ENCODE data around the gene SEPSECS. TPM values are rescaled to one million over a fixed set of nuclear protein-coding genes. Genes with fewer than 3 reads are reported as not detected.

SEPSECS gene
- total RNA-seq, 1 donor from 2014 or later = 8.7 TPM

DNA sequence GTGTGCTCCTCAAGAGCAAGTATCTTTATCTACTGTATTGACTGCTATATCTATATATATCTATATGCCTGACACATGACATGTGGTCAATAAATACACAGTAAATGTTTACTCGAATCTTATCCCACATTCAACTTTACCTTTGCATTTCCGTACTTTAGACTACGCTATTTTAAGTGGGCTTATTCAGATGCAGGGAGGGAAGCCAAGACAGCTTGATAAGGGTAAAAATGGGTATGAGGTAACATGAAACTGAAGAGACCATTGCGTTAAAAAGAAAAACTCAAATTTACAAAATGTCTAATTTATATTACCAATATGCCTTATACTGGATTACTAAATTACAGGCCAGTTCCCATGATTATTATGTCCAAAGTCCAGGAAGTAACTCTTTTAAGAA, 17.8 kb downstream of the SEPSECS start:
- Mint-ChIP-seq H3K27me3 (no peaks in the 10 kb centered on the region), H3K9me3 (no peaks in the 10 kb centered on the region), H3K36me3 (peaks cover 28% of the 10 kb centered on the region), H3K4me1 (ENCODE audit: unreplicated experiment) (no peaks in the 10 kb centered on the region), H3K4me3 (no peak overlapping the region), H3K27ac (no peak overlapping the region)
- DNase-seq (ENCODE audit: extremely low spot score, unreplicated experiment) = no peak
- TF ChIP-seq CTCF (conservative IDR thresholded peaks at IDR 0.05) = no peak

DNA sequence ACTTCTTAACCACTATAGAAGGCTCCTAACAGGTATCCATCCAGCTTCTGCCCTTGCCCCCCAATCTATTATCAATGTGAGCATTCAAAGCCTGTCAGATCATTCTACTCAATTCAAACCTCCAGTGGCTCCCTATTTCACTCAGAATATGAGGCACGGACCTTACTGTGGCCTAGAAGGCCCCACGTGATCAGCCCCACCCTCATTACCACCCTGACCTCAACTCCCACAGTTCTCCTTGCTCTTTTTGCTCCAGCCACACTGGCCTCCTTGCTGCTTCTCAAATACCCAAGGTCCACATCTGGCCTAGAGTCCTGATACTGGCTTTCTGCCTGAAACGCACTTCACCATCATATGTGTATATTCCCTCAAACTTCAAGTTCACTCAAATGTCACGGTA, 18.7 kb downstream of the SEPSECS start:
- Mint-ChIP-seq H3K4me1 (ENCODE audit: unreplicated experiment) (no peaks in the 10 kb centered on the region), H3K36me3 (peaks cover 36% of the 10 kb centered on the region), H3K27me3 (no peaks in the 10 kb centered on the region), H3K9me3 (no peaks in the 10 kb centered on the region), H3K27ac (no peak overlapping the region), H3K4me3 (no peak overlapping the region)
- DNase-seq (ENCODE audit: extremely low spot score, unreplicated experiment) = no peak
- TF ChIP-seq CTCF (conservative IDR thresholded peaks at IDR 0.05) = no peak

GRCh38 chr4:25133132-25133531, 27.1 kb downstream of the SEPSECS start:
- no peak for DNase-seq (ENCODE audit: extremely low spot score, unreplicated experiment)
- no peak for TF ChIP-seq CTCF (conservative IDR thresholded peaks at IDR 0.05)
- no peak overlapping the region for H3K4me3 Mint-ChIP-seq
- no peaks in the 10 kb centered on the region for H3K4me1 Mint-ChIP-seq (ENCODE audit: unreplicated experiment)
- peaks cover 28% of the 10 kb centered on the region for H3K36me3 Mint-ChIP-seq
- peaks cover 6% of the 10 kb centered on the region for H3K9me3 Mint-ChIP-seq
- no peak overlapping the region for H3K27ac Mint-ChIP-seq
- H3K27me3 Mint-ChIP-seq = no peaks in the 10 kb centered on the region

GRCh38 chr4:25131926-25132325, 28.3 kb downstream of the SEPSECS start:
- H3K4me1 Mint-ChIP-seq (ENCODE audit: unreplicated experiment) = no peaks in the 10 kb centered on the region
- H3K27me3 Mint-ChIP-seq = no peaks in the 10 kb centered on the region
- H3K36me3 Mint-ChIP-seq = peaks cover 26% of the 10 kb centered on the region
- DNase-seq (ENCODE audit: extremely low spot score, unreplicated experiment) = no peak
- peaks cover 6% of the 10 kb centered on the region for H3K9me3 Mint-ChIP-seq
- no peak for TF ChIP-seq CTCF (conservative IDR thresholded peaks at IDR 0.05)
- H3K4me3 Mint-ChIP-seq = no peak overlapping the region
- no peak overlapping the region for H3K27ac Mint-ChIP-seq

DNA sequence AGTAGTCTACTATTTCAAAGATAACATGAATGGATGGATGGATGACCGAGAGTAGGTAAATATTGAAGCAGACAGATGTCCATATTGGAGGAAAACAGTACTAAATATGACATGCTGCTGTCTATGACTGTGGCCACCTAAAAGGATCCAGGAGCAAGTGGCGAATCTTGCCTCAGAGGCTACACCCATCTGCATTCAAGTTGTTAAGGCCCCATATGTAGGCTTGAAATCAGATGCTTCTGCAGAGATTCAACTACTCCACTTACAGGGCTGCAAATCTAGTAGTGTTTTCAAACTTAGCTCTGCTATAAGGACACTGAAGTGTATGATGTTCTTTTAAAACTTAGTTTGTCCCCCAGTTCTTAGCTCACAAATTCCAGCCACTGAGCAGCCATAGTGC, 28.9 kb downstream of the SEPSECS start:
- no peak for DNase-seq (ENCODE audit: extremely low spot score, unreplicated experiment)
- Mint-ChIP-seq H3K27me3 (no peaks in the 10 kb centered on the region), H3K4me1 (ENCODE audit: unreplicated experiment) (no peaks in the 10 kb centered on the region), H3K36me3 (peaks cover 21% of the 10 kb centered on the region), H3K27ac (no peak overlapping the region), H3K4me3 (no peak overlapping the region), H3K9me3 (peaks cover 6% of the 10 kb centered on the region)
- TF ChIP-seq CTCF (conservative IDR thresholded peaks at IDR 0.05) = no peak

DNA sequence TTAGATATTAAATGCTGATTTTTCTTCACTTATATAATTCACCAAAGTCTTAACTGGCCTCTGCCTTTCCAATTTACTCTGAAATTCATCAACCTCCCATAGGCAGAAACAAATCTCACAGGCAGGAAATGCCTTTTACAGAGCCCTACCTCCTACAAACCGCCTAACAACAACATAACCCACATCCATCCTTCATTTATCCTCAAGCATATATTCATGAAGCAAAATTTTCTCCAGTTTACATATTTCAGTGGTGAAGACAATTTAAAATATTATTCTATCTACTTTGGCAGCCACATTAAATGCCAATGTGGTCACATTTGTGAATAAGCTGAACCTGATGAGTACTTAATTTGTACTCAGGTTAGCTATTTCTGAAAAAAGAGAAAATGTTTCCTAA, 30.3 kb downstream of the SEPSECS start:
- Mint-ChIP-seq H3K4me1 (ENCODE audit: unreplicated experiment) (no peaks in the 10 kb centered on the region), H3K4me3 (no peak overlapping the region), H3K27ac (no peak overlapping the region), H3K36me3 (peaks cover 15% of the 10 kb centered on the region), H3K9me3 (peaks cover 4% of the 10 kb centered on the region), H3K27me3 (no peaks in the 10 kb centered on the region)
- TF ChIP-seq CTCF (conservative IDR thresholded peaks at IDR 0.05) = no peak
- DNase-seq (ENCODE audit: extremely low spot score, unreplicated experiment) = no peak
